Fibroblast of gingiva (primary cell): ENCODE results near the gene LPP.

Source experiments
- DNase-seq: peaks from one replicate; pipeline ENCODE4 v3.0.0-alpha.2; 2011; ENCODE audit warnings: low read depth

LPP gene

DNA sequence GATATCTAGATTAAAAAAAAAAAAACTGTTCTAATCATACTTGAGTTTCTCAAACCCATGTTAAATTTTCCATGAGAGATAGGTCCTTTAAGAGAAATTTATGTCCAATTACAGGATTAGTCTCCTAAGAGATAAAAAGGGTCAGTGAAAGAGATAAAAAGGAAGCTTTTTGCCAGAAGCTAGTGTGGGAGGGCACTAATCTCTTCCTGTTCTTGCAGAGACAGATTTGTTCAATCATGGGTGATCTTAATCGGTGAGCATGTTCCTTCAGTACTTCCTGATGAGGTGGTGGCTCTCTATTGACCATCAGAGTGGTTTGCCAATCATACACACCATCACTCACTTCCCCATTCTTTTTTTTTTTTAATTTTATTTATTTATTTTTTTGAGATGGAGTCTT, 16.9 kb upstream of the LPP start:
- no peak for DNase-seq

DNA sequence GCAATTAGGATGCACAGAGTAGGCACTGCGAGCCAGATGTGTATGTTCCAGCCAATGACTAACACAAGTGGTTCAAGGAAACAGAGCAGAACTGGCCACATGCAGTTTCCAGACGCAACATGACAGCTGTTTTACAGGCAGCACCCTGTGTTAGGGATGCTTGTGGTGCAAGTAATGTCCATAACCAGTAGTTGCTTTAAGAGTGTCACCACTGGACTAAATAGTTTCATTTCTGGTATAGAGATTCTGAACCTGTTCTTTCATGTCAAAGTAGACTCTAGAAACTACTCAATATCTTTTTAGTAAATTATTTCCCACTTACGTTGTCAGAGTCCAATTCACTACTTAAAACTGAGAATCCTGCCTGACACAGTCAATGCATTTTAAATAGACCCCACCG, 14.5 kb upstream of the LPP start:
- no peak for DNase-seq

DNA sequence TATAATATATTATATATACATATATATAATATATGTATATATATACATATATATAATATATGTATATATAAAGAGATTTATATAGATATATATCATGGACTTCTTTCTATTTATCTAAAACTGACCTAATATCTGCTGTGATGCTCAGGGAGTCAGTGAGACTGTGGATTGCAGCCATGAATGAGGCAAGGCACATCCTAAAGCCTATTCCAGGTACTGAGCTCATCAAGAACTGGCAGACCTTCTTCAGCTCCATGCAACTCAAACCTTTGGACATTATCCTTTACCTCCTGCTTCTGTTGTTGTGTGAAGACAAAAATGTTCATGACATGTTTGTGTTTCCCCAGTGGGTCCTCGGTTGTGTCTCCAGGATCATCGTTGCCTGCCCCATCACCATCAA, 7.7 kb upstream of the LPP start:
- no peak for DNase-seq

DNA sequence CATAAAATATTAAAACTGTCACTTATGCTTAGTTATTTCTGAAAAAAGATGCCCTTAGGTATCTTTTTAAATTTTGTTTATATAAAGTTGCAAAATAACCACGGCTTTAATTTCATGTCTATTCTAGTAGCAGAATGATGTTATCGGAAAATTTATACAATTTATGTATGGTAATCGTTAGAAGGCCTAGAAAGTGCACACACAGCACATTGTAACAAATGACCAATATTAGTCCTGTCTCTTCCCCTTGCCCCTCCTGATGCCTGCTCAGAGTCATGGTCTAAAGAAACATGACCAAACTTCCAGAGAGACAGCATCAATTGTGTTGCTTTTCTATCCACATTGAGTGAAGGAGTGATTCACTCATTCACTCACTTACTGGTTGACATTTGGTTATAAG, 6.2 kb upstream of the LPP start:
- DNase-seq = no peak

DNA sequence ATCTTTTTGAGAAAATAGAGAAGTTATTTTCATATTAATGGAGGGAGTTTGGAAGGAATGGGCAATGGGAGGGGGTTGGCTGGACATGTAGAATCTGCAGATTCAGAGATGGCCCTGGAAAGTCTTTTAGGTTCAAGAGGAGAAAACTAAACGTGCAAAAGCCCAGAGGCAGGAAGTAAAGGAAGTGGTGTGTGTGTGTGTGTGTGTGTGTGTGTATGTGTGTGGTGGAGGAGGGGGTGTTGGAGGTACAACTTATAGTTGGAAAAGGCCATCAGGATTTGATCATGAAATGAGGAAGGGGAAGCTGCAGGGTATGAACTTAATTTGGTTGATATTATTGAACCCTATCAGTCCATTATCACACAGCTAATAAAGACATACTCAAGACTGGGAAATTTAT, 5.6 kb upstream of the LPP start:
- DNase-seq = no peak

DNA sequence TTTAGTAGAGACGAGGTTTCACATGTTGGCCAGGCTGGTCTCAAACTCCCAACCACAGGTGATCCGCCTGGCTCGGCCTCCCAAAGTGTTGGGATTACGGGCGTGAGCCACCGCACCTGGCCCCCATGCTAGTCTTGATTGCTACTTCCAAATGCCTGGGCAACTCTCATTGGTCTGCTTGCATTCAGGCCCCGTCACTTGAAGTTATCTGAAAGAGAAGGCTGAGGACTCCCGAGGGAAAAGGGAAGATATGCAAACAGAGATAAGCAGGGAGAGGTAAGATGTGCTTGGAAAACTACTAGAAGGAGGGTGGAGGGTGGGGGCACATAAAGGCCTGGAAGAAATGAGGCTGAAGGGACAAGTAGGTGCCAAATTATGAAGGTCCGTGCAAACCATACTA, 4.4 kb upstream of the LPP start:
- DNase-seq = no peak

DNA sequence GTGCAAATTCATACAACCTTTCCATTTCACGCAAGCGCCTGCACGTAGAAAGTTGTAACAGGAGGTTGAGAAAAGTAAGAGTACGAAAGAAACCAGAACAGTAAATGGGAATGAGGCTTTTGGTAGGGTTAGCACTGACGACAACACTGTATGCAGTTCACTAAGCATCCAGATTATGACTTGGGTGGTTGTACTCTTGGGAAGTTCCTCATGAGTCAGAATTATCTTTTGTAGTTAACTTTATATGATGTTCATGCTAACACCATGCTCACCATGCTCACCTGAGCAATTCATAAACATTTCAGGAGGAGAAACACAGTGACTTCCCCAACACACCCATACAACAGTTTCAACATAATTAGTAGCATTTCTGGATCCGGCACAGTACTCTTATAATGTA, 3.0 kb upstream of the LPP start:
- no peak for DNase-seq

DNA sequence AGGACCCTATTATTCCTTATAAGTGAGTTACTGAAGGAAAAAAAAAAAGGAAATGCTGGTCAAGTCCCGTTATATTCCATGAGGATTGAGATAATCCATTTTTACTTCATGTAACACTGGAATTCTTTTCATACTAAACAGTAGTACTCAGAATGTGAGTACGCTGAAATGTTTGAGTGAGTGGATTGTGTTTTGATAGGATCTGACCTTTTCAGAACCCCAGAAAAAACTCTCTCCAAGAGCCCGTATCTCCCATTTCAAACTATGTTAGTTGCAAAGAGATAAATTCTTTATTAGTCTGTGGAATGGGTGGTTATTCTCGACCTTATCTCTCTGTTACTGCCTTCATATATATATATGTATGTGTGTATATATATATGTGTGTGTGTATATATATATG, 2.5 kb upstream of the LPP start:
- DNase-seq = no peak

DNA sequence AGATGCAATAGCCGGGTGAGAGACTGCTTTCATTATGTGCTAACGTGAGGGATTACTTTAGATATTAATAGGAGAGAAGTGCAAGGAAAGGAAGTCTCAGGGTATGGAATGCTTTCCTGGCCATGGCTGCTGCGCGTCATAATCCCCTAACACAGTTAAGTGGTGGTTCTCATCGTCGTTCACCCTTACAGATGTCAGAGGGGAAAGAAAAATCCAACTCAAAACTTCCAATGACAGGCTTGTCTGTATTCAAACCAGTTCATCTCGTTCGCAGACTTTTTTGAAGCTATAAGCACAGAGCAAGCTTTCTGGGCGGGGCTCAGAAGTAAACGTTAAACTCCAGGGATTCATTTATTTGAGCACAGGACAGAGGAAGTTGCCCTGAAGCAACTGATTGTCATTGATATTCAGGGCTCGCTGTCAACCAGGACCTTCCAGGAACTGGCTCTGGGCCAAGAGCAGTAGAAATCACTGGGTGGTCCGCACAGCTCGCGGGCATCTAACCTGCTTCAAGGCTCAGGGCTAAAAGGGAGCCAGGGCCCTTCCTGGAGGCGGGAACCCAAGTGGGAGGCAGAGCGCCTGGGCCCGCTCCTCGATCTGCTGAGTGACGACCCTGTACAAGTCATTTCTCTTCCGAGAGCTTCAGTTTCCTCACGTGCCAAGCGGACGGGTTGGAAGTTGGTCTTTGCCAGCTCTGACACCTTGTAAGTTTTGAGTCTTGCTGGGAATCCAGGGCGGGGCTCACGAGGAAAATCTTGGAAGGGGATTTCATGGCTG, 1.1 kb upstream of the LPP start:
- DNase-seq = peak; percentile 49

DNA sequence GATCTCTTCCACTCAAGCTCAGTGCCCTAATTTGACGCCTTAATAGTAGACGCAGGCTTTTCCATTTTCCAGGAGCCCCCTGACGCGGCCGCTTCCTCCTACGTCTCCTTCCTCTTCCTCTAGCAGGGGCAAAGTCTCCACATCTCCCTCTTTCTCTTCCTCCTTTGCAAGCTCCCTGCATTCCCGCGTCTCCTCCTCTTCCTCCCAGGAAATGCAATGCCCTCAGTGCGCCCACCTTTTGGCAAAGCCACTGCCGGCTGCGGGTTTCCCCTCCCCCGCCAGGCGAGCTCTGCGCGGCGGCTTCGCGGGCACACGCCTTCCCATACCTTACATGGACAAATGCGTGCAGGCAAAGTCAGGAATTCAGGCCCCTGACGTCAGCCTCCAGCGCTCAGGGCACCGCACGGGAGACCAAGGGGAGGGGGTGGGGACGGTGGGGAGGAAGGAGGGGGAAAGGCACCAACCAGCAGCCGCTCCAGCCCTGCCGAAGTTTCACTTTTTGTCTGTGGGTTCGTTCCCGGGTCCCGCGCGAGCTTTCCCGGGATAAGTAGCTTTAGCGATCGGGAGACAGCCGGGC, 432 bp upstream of the LPP start:
- DNase-seq = peak; percentile 92

DNA sequence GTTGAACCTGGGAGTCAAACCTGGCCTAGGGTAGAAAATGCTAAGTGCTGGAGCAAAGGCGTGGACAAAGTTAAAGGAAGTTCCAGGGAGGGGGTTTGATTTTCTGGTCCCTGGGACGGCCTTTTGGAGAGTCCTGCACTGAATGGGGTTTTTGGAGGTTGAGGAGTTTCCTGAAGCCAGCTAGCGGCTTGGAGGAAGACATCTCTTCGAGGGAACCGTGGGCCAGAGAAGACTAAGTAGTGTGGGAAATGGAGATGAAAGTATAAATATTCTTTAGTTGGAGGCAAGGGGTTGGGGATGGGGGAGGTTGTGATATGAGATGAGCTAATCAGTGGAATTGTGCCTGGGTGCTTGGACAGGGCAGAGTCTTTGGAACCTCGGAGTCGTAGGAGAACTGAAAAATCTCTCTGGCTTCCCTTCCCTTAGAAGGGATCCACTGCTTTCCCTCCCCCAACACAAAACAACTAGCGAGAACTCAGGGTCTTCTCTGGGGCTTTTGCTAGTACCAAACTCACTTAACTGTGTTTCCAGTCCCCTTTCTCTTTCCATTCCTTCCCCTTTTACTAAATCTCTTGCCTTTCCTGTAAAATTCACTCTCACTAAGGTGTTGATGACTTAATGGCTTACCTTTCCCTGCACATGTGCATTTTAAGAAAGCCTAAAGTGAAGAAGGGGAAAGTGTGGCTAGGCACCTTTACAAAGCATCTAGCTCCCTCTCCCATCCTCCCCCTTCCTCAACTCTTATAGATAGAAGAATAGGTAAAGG, 1.0 kb downstream of the LPP start:
- DNase-seq = peak; percentile 10

DNA sequence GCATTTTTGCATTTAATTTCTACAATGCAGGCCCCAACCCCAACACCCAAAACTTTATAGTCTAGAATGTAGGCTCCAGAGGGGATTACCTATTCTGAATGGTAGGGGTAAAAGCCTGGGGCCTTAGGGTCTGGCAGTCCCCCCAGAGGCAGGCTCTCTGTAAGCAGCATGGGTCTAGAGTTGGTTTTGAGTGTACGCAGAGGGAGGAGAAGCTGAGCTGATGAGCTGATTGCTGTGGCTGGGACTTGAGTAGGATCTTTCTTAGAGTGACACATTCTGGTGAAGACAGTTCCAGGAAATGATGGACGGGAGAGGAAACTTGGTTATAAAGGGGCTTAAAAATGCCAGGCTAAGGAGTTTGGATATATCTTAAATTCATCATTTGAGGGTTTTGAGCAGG, 2.1 kb downstream of the LPP start:
- no peak for DNase-seq

DNA sequence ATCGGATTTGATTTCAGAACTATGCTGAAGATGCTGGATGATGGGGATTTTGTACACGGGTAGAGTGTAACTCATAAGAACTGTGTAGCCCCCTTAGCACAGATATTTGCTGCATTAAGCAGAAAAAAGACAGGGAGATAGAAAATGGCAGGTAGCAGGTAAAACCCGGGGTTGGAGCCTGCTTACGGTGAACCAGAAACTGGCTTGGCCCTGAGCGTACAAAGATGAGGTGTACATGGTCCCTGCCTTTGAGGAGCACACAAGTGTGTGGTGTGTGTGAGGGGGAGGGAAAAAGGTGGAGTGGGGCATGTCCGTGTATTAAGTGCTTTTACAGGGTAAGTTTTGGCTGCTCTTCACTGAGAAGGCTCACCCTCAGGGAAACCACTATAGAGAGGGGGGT, 3.5 kb downstream of the LPP start:
- no peak for DNase-seq

DNA sequence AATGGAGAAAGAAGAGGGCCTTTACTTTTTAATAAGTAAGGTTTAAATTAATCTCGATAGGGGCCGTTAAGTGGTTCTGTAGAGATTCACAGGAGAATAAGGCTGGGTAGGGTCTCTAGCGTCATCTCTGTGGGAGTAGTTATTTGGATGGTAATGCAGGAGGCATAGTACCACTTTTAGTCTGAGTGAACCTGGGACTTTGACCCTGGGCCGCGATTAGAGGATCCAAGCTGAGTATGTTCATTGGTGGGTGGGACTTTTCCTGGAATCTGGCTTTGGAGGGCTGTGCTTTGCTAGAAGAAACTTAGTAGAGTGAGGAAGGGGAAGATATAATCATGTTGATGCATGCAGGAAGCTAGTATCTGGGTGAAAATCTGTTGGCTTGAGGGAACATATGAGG, 4.0 kb downstream of the LPP start:
- DNase-seq = no peak

DNA sequence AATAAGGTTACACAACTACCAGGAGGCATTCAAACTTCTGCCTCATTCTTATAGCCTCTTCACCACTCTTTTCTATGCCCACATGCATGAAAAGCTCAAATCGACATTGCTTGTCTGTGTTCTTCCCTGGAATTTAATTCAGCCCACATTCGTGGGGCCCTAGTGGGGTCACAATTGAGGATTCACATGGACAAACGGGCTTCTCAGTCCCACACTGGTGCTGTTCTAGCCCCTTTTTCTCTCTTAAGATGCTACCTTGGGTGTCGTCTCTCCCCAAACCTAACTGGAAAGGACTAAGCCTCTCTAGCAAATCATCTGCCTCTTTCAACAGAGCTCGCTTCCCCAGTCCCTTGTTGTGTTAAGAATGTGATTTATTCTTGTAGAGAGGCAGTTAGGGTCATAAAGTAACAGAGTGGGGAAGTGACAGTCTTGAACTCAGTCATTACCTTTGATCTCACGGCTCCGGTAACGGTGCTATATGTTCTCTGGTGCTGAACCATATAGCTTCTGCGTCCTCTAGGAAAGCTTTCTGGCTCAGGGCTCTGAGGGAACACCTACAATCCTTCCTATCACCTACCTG, 4.9 kb downstream of the LPP start:
- DNase-seq = no peak

DNA sequence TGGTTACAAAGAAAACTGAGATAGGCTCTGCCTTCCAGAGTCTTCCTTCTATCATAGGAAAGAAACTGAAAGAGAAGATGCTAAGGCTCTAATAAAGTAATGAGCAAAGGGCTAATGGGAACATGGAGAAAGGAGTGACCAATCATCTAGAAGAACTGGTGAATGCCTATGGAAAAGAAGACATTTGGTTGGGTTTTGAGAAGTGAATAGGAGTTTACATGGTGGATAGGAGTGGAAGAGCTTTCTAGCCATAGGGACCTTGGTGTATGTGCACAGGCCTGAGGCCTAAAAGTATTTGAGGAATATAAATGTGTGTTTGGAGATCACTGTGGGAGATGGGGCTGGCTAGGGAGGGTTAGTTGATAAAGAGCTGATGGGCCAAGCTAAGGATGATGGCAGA, 6.8 kb downstream of the LPP start:
- DNase-seq = no peak

DNA sequence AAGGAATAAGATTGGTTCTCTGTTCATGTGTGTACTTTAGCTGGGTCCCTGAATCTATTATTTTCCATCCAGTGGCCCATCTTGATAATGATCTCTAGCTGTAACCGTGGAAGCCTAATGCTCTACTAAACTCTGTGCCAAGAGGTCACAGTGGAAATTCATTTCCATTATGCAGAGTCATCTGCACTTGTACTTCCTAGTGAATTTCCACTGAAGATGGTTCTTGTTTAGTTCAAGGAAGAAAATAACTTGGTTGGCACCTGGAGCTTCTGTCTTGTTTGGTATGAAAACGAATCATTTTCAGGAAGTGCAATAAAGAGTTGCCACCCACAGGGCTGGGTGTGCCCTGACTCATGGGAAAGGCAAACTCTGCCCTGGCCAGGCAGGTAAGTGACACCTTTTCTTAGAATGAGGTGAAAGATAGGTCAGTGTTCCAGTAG, 10.3 kb downstream of the LPP start:
- DNase-seq = no peak

DNA sequence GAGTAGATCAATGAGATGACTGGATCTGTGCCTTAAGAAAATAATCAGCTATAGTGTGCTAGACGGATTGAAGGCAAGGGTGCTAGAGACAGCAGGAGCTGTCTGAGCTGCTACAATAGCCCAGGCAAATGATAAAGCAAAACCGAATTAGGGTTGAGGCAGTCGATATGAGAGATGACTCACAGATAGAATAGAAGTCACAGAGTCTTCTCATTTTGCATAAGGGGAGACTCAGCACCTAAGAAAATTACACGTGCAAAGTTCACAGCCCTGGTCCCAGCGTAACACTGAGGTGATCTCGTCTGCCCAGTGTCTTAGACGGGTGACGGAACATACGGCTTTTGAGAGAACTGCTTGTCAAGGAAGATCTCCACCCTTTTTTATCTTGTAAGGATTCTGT, 11.6 kb downstream of the LPP start:
- DNase-seq = no peak

DNA sequence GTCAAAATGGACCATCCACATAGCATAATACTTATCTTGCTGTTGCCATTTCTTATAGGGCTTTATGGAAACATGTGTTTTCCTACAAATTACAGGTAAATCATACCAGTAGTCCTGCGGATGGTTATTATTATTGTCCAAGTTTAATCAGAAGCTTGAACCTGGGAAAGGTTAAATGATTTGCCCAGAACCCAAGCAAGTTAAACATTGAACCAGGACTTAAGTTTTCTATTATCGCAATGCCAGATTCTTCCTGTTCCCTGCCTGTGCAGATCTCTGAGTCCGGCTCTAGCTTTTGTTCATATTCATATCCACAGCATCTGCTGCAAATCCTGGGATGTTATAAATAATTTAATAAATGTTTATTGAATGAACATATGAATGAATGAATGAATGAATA, 12.5 kb downstream of the LPP start:
- DNase-seq = no peak

DNA sequence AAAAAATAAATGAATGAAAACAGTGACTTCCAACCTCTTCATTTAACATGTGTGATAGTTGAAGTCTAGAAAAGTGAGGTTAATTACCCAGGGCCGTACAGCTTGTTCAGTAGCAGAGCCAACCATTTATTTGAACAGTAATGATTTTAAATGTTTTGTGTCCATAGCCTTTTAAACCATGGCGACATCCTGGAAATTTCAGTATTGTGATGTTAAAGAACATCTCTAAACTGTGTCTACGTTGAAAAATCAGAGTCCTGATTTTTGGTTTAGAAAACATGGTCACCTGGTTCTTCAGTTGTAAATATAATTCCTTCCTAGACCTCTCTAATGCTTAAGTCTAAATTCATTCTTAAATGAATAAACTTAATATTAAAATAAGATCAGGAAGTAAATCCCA, 14.2 kb downstream of the LPP start:
- no peak for DNase-seq

DNA sequence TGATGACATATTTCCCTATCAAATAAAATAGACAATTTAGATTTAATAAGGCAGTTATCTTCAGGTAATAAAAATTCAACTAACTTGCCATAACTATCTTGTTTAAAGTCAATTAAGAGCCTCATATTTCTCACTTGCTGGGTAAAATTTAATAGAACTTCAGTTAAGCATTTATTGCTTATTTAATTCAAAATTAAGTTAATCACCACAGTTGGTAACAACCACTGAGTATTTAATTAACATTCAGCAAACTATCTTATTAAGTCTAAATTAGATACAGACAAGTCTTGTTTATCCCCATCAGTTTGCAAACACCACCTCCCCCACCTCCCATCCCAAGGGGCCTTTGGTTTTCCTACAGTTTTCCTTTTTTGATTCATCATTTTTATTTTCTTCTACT, 14.7 kb downstream of the LPP start:
- no peak for DNase-seq

DNA sequence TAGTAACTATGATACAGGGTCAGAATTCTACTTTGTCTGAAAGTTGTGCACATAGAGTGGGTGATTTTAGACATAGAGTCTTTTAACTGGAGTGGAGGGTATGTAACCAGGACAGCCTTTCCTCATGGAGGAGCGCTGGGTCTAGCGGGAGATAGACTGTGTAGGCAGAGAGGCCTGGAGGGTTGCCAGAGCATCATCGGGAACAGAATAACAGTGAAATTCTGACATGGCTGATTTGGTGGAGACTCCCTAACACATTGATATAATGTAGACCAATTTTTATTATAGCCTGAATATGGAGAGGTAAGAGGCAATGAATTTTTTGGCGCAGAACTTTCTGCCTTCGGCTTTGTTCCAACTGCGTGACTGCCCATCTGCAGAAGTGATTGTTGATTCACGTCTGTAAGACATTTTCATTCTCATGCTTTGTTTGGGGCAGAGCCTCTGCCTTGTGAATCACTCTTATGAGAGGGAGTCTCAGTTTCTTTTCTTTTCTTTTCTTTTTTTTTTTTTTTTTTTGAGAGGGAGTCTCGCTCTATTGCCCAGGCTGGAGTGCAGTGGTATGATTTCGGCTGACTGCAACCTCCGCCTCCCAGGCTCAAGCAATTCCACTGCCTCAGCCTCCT, 16.0 kb downstream of the LPP start:
- no peak for DNase-seq
